Smooth muscle cell (in vitro differentiated cells): ENCODE results near the gene MLF1. TPM values are rescaled to one million over a fixed set of nuclear protein-coding genes. Genes with fewer than 3 reads are reported as not detected.

Source experiments
- DNase-seq: peaks from one replicate; lab custom pipeline; 2025; ENCODE audit not compliant: unreplicated experiment; lab: John Stamatoyannopoulos, UW
- H2AFZ ChIP-seq: fragments of 200-600 bp; sonication (generic); 2 replicates; pipeline ENCODE4 v1.6.0; 2016; ENCODE audit warnings: antibody characterized with exemption, low read depth, mild to moderate bottlenecking
- H3F3A ChIP-seq: fragments of 200-600 bp; sonication (generic); 2 replicates; pipeline ENCODE4 v1.6.0; 2017; ENCODE audit warnings: antibody characterized with exemption, low read depth
- H3K27ac ChIP-seq: fragments of 200-600 bp; sonication (generic); 2 replicates; pipeline ENCODE4 v1.5.1; 2016; ENCODE audit warnings: low read depth, mild to moderate bottlenecking
- H3K27me3 ChIP-seq: fragments of 200-600 bp; sonication (generic); 2 replicates; pipeline ENCODE4 v1.6.1; 2016; ENCODE audit warnings: low read depth, mild to moderate bottlenecking
- H3K36me3 ChIP-seq: fragments of 200-600 bp; sonication (generic); 2 replicates; pipeline ENCODE4 v1.5.1; 2016; ENCODE audit warnings: low read depth
- H3K4me1 ChIP-seq: fragments of 200-600 bp; sonication (generic); 2 replicates; pipeline ENCODE4 v1.5.1; 2016; ENCODE audit warnings: low read depth
- H3K4me2 ChIP-seq: fragments of 200-600 bp; sonication (generic); 2 replicates; pipeline ENCODE4 v1.6.0; 2016; ENCODE audit warnings: mild to moderate bottlenecking
- H3K4me3 ChIP-seq: fragments of 200-600 bp; sonication (generic); 2 replicates; pipeline ENCODE4 v1.5.1; 2016; ENCODE audit warnings: mild to moderate bottlenecking
- H3K79me2 ChIP-seq: fragments of 200-600 bp; sonication (generic); 2 replicates; pipeline ENCODE4 v1.6.0; 2016; ENCODE audit warnings: low read depth, mild to moderate bottlenecking
- H3K9ac ChIP-seq: fragments of 200-600 bp; sonication (generic); 2 replicates; pipeline ENCODE4 v1.6.0; 2016; ENCODE audit warnings: low read depth
- H3K9me3 ChIP-seq: fragments of 200-600 bp; sonication (generic); replicated peaks from 2 replicates; pipeline ENCODE4 v1.5.1; 2016; ENCODE audit warnings: low read depth
- H4K20me1 ChIP-seq: fragments of 200-600 bp; sonication (generic); 2 replicates; pipeline ENCODE4 v1.6.0; 2016; ENCODE audit warnings: low read depth
- CTCF ChIP-seq: fragments of 200-600 bp; sonication (generic); IDR thresholded peaks from 2 replicates; pipeline ENCODE4 v1.5.1; 2017; ENCODE audit warnings: borderline replicate concordance, mild to moderate bottlenecking, antibody characterized with exemption; ENCODE audit not compliant: insufficient read depth, poor library complexity, severe bottlenecking
- WGBS: methylation state at CpG from one replicate; pipeline ENCODE4 v1.1.7; 2016; ENCODE audit warnings: low lambda C conversion rate; 5-methylcytosine and 5-hydroxymethylcytosine counted together
- polyA plus RNA-seq: library from polyadenylated mRNA; unstranded; fragments of >200 nt; fragmentation: Nextera tagmentation; extraction: Ambion mirVana; gene quantifications from 2 replicates; pipeline ENCODE4 v1.2.1, GENCODE V29; 2016
- total RNA-seq: library from RNA; depleted of rRNA; stranded (reverse); fragments of >200 nt; gene quantifications from 2 replicates; pipeline ENCODE4 v1.2.3, GENCODE V29; 2014

Gene MLF1
- total and polyA plus RNA-seq, 2 experiments from 2014 or later = 24.3 to 28.5 TPM

DNA sequence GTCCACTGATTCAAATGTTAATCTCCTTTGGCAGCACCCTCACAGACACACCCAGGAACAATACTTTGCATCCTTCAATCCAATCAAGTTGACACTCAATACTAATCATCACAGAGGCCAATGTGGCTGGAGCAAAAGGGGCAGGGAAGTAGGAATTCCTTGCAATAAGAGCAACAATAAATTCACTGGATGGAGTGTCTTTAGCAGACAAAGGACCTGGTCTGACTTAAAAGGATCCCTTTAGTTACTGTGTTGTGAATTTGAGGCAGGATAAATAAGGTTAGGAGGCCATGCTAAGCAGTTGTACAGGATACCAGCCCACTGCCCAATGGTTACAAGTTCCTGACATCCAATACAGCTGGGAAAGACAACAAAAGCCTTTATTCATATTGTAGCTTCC is 61.0 kb downstream of the MLF1 start:
- no peaks in the 10 kb centered on the region for H3K79me2 ChIP-seq

GRCh38 chr3:158640646-158641045 is 69.7 kb downstream of the MLF1 start:
- no peak for TF ChIP-seq CTCF

More for the DNA sequence above, 61.0 kb downstream of the MLF1 start:
- no peaks in the 10 kb centered on the region for H3K9me3 ChIP-seq
- TF ChIP-seq CTCF = no peak
- H3K4me3 ChIP-seq = no peak overlapping the region
- H2AFZ ChIP-seq = no peak overlapping the region
- H3K36me3 ChIP-seq = no peaks in the 10 kb centered on the region
- H3K27ac ChIP-seq = no peak overlapping the region
- no peak overlapping the region for H3K9ac ChIP-seq
- no peaks in the 10 kb centered on the region for H3K4me1 ChIP-seq
- H3K4me2 ChIP-seq = no peak overlapping the region
- no peaks in the 10 kb centered on the region for H4K20me1 ChIP-seq
- DNase-seq = no peak
- H3F3A ChIP-seq = no peaks in the 10 kb centered on the region
- no peaks in the 10 kb centered on the region for H3K27me3 ChIP-seq

GRCh38 chr3:158642005-158642404 is 71.0 kb downstream of the MLF1 start:
- Histone ChIP-seq H3F3A (no peaks in the 10 kb centered on the region), H3K36me3 (peaks cover under 1% of the 10 kb centered on the region), H3K4me2 (no peak overlapping the region), H3K4me1 (peaks cover 6% of the 10 kb centered on the region), H3K9me3 (no peaks in the 10 kb centered on the region), H3K9ac (no peak overlapping the region), H3K27me3 (no peaks in the 10 kb centered on the region), H3K4me3 (no peak overlapping the region), H3K27ac (no peak overlapping the region), H4K20me1 (no peaks in the 10 kb centered on the region), H2AFZ (no peak overlapping the region), H3K79me2 (peaks cover 22% of the 10 kb centered on the region)
- no peak for TF ChIP-seq CTCF
- DNase-seq = no peak
- WGBS = 93% methylated on average over 7 of the region's 7 CpGs

More at GRCh38 chr3:158640646-158641045, 69.7 kb downstream of the MLF1 start:
- Histone ChIP-seq H3K4me1 (peaks cover 6% of the 10 kb centered on the region), H3K9ac (no peak overlapping the region), H3F3A (no peaks in the 10 kb centered on the region), H3K36me3 (no peaks in the 10 kb centered on the region), H3K9me3 (no peaks in the 10 kb centered on the region), H3K27me3 (no peaks in the 10 kb centered on the region), H3K4me2 (no peak overlapping the region), H3K79me2 (peaks cover 12% of the 10 kb centered on the region), H2AFZ (no peak overlapping the region), H3K27ac (no peak overlapping the region), H4K20me1 (no peaks in the 10 kb centered on the region), H3K4me3 (no peak overlapping the region)
- DNase-seq = no peak
- 90% methylated on average over 7 of the region's 7 CpGs for WGBS

GRCh38 chr3:158642474-158643210 is 71.6 kb downstream of the MLF1 start:
- Histone ChIP-seq H3F3A (no peaks in the 10 kb centered on the region), H3K27me3 (no peaks in the 10 kb centered on the region), H3K4me1 (peaks cover 6% of the 10 kb centered on the region), H3K36me3 (peaks cover 5% of the 10 kb centered on the region), H3K9ac (no peak overlapping the region), H3K27ac (no peak overlapping the region), H3K79me2 (peaks cover 29% of the 10 kb centered on the region), H3K9me3 (no peaks in the 10 kb centered on the region), H4K20me1 (no peaks in the 10 kb centered on the region), H3K4me2 (no peak overlapping the region), H3K4me3 (no peak overlapping the region), H2AFZ (no peak overlapping the region)
- no peak for TF ChIP-seq CTCF
- 92% methylated on average over 6 of the region's 6 CpGs for WGBS
- DNase-seq = no peak
